SHP77 treated with DMSO at 0.1 percent for 48 hours (cell line): ENCODE measurements around the gene LSM2.

Experiments
- DNase-seq: peaks from one replicate; lab custom pipeline; 2025; lab: John Stamatoyannopoulos, UW

The LSM2 gene

DNA sequence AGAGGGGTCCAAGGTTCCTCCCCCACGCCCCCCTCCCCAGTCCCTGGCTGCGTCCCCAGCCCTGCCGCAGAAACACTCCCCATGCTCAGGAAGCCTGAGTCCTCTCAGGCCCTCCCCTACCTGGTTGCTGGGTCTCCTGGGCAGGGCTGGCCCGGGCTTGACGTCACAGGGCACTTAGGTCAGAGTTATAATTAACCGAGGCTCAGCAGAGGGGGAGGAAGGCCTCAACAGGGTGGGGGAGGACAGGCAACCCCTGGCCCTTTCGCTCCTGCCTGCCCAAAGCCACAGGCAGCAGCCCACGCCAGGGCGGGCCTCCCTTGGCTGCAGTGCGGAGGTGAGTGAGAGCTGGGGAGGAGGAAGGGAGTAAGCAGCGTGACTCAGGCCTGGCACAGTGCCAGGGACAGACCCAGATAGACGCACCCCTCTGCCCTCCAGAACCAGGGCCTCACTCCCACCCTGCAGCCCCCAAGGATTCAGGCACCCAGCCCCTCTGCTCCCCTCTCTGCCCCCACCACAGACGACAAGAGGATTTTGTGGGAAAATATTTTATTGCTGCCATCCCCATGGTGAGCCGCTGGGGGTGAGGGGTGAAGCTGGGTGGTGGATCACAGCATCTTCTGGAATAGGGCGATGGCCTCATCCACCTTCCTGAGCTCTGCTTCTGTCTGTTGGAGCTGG is 29.6 kb downstream of the LSM2 start, which contains the start of gene VWA7:
TSS of gene VWA7 (minus strand) at position 340 of the 678 bp plus-strand sequence. CDS start 549 bp downstream, outside the sequence.
- peak; percentile 51 for DNase-seq

DNA sequence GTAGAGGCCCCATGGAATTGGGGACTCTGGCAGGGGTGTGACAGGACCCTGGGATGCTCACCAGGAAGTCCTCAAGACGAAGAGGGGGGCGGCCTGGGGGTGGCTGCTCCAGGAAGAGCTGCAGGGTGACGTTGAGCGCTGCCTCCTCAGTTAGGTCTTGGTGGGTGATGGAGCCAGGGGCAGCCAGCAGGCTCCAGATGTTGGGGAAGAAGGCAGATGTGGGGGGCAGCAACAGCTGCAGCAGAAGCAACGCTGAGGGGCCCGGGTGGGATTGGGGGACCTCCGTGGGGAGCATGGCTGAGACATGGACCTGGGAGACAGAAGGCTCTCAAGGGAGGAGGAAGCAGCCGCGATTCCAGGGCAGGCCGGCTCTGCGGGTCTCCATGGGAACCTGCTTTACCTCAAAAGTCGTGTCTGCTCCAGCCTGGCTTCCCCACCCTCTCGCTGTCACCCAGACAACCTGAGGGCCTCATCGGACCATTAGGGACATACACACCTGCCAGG is 30.2 kb downstream of the LSM2 start:
- no peak for DNase-seq

DNA sequence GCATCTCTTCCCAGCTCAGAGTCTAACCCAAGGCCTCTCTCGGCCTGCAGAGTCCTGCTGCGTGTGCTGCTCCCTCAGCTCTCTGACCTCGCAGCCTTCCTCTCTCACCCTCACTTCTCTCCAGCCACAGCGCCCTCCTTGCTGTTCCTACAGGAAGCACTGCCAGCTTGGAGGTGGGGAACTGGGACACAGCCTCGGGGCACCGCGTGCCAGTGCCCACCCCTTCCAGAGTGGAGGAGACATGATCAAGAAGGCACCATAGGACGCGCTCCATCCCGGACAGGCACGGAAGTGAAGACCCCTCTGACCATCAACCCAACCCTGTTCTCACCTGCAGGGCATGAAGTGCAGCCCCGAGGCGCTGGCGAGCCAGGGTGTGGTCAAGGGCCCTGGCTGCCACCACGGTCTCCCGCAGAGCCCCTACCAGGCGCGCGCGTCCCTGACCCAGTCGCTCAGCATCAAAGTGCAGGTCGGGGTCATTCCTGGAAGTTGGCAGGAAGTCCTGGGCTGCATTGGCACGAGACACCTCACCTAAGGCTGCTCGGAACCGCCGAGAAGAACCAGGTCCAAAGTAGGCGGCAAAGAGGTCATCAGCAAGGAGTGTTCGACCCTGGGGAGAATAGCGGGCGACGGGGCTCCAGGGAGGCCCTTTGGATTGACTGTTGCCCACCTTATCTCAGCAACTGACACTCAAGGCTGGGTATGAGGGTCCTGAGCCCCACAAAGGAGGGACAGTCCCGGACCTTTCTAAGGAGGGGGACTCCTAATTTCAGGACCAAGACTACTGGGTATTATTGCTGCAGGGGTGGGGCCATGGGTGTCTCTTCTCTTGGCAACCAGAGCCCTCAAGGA is 30.9 kb downstream of the LSM2 start:
- DNase-seq = no peak

DNA sequence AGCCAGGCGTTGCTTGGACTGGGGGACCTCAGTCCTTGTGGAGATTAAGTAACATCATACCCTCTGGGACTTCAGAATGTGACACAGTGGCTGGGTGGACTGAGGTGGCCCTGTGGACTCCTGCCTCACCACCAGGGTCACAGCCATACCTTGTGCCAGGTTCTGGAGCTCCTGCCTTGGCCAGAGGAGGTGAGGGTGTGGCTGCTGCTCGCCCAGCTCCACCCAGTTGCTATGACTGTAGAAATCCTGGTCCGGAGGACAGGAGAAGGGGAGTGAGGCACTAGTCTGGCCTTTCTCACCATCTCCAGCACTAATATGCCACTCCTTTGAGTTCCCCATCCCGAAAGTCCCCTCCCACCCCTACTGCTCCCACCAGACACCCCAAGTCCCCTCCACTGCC is 31.6 kb downstream of the LSM2 start:
- no peak for DNase-seq

DNA sequence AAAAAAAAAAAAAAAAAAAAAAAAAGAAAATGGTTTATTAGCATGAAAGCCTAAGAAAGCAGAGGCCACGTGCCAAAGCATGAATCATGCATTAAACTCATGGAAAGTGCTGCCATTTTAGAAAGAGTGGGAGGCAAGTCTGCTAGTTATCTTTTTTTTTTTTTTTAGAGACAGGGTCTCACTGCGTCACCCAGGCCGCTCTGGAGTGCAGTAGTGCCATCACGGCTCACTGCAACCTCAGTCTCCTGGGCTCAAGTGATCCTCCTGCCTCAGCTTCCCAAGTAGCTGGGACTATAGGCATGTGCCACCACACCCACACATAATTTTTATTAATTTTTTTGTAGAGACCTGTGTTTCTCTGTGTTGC is 34.8 kb downstream of the LSM2 start:
- DNase-seq = no peak

DNA sequence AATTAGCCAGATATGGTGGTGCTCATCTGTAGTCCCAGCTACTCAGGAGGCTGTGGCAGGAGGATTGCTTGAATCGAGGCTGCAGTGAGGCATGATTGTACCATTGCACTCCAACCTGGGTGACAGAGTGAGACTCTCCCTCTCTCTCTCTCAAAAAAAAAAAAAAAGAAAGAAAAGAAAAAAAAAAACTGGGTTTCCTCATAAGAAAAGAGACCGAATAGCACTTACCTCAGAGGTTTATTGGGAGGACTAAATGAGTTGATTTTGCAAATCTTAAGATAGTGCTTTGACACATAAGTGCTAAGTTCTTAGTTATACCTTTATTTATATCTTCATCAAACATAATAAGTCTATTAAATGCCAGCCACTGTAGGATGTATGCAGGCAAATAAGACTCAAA is 35.9 kb downstream of the LSM2 start:
- no peak for DNase-seq

DNA sequence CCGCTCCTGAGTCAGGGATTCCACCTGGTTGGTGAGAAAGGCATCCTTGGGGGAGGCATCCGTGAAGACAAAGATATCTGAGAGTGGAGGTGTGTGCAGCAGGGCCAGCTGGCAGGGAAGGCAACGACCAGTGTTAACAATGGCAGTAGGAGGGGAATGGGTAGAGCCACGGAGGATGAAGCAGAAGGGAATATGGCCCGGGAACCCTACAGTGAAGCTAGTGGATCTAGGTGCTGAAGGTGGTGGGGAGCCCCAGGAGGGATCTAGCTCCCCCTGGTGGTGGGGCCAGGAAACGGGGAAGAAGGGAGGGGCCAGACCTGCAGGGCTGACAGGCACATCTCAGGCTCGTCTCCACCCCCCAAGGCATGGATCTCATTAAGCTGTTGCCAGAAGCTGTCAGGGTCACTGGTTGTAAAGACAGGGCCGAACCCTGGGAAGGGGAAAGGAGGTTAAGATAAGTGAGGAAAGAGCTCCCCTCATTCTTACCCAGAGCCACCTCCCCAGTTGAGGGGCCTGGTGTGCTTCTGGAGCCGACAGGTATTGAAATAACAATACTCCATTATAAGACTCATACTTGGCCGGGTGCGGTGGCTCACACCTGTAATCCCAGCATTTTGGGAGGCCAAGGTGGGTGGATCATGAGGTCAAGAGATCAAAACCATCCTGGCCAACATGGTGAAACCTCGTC is 36.9 kb downstream of the LSM2 start:
- no peak for DNase-seq

DNA sequence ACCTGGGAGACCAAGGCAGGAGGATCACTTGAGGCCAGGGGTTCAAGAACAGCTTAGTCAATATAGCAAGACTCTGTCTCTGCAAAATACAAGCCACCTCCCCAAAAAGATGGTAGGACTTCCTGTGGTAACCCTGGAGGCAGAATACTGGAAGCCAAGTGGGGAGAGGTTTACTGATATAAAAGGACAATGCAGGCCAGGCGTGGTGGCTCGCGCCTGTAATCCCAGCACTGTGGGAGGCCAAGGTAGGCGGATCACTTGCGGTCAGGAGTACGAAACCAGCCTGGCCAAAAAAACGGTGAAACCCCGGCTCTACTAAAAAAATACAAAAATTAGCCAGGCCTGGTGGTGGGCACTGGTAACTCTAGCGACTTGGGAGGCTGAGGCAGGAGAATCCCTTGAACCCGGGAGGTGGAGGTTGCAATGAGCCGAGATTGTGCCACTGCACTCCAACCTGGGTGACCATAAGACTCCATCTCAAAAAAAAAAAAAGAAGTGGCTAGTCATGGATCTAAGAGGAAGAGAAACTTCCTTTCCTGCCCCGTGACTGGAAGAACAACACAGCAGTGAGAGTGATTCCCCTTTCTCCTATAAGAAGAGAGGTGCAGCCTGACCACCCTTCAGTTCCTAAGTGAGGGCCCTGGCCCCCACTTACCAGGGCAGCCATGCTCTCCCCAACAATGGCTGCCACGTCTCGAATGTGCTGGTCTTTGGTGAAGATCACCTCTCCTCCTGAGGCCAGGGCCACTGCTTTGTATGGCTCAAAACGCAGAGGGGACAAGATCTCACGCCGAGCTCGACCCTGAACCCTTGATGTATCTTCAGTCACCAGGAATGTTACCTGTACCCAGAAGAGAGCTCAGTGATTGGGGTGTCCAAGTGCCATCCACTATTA is 38.2 kb downstream of the LSM2 start:
- no peak for DNase-seq

DNA sequence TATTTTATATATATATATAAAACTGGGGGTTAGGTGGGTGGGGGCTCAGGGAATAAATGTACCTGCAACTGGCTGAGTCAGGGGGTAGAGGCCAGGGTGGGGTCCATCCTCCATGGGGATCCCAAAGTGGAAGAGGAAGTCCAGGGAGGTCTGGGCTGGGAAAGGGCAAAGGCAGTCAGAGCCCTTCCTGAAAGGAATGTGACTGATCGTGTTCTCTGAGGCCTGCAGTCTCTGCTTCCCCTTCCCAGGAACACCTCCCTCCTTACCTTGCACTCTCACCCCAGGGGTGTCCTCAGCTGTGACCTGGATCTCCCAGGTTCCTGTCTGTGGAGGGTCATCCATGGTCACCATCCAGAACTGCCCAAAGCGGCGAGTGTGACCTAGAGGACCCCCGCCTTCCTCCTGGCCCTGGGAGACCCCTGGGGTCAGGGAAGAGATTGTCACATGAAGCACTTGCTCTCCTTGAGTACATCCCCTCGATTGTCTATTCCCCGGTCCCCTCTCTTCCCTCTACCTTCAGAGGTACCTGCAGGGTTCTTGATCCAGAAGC is 39.6 kb downstream of the LSM2 start:
- no peak for DNase-seq

DNA sequence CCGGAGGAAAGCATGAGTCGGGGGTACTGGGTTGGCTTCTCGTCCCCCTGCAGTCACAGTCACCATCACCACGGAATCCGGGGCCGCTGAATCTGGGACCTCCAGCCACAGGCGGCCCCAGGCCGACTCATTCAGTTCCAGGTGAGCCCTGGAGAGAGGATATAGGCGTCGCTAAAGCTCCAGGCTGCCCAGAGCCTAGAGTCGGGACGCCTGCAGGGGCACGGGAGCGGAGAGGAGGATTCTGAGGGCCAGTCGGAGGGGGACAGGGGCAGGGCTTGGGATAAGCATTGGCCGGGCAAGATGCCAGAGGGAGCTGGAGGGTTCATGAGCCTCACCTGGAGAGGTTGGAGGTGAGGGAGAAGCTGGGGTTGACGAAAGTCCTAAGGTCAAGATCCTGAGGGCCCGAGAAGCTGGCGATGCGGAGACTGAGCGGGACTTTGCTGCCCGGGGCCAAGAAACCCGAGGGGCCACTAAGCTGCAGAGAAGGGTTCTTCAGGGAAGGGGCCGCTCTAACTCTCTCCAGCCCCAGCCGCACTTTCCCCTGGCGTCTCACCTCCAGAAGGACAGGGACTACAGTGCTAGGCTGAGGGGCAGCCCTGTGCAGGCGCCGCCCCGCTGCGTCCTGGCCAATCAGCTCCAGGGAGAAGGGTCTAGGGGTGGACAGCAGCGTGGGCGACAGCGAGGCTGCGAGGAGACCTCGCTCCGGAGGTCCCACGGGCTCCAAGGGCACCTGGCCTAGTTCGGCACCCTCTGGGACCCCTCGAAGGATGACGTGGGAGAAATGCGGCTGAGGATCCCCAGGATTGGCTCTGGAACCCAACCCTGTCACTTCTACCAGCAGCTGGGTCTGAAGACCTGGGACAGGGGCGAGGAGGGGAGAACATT is 40.6 kb downstream of the LSM2 start:
- DNase-seq = no peak

DNA sequence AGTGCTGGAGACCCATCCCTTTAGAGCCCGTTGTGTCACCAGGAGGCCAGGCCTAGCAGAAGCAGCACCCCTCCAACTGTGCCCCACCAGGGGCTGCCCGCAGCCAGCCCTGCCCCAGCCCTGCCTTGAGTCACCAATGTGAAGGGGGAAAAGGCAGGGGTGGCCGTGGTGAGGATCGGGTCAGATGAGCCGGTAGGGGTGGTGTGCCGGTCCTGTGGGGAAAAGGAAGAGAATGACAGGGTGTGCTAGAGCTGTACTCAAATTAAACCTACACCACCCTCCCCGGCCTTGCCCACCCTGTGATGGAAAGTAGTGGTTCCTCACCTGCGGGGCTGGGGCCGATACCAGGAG is 41.2 kb downstream of the LSM2 start:
- DNase-seq = no peak

DNA sequence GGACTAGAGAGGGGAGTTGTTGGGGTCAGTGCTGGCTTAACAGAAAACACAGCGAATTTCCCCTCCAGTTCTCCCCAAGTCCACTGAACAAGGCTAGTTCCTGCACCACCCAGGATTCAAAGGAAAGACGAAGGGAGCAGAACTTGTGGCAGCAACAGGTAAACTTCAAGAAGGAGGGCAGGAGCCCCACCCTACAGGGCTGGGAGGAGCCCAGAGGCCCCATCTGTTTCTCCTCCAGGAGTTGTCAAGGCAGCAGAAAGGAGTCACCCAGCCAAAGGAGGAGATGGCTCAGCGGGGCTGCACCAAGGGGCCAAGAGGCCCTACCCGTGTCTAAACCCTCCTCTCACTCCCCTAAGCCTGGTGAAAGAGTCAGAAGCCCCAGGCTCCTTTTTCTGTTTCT is 42.6 kb downstream of the LSM2 start:
- DNase-seq = no peak

DNA sequence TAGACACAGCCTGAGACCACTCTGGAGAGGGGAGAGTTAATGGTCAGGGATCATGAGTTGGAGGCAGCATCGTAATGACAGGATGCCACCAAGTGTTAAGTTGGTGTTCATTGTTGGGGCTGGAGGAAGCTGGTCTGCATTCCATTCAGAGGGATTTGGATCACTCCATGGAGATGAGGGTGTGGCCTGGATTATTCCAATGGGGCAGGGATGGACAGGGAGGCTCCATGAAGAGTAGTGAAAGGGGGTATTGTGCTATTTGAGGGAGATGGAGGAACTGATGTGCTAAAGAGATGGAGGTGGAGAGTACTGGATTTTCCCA is 43.2 kb downstream of the LSM2 start:
- DNase-seq = no peak

DNA sequence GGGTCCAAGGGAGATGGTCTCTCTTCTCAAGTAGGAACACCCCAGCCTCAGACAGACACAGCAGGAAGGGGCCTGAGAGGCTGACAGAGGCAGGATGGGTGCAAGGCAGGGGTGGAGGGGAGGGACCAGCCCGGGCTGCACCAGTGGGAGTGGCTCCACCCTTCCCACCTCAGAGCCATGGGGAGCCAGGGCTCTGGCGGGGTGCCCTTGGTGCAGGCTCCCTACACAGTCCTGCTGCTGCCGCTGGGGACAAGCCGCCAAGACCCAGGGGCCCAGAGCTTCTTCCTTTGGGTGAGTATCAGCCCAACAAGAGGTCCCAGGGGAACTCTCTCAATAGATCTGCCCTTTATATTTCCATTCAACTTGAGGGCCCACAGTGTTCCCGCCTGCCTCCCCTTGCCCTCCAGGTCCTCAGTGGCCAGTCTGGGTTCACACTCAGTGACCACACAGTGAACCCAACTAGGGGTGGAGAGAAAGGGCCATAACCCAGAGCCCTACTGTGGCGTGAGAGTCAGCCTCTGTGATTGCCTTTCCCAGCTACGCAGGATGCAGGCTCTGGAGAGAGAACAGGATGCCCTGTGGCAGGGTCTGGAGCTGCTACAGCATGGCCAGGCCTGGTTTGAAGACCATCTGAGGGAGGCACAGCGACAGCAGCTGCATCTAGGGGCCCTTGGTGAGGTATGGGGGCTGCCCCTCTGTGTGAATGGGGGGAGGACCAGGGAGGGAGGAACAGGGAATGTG is 43.7 kb downstream of the LSM2 start:
- no peak for DNase-seq

DNA sequence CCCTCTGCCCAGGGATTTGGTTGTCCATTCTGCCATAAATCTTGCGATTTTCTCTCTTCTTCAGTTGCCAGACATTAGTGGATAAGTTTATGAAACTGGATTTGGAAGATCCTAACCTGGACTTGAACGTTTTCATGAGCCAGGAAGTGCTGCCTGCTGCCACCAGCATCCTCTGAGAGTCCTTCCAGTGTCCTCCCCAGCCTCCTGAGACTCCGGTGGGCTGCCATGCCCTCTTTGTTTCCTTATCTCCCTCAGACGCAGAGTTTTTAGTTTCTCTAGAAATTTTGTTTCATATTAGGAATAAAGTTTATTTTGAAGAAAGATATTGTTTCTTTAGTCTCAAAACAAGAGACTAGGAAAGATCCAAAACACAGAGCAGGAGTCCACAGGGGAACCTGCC is 44.4 kb downstream of the LSM2 start, which contains the start of gene SAPCD1:
TSS of gene SAPCD1 (plus strand) at position 301 of the 400 bp plus-strand sequence. CDS start 399 bp downstream, outside the sequence.
- DNase-seq = no peak

DNA sequence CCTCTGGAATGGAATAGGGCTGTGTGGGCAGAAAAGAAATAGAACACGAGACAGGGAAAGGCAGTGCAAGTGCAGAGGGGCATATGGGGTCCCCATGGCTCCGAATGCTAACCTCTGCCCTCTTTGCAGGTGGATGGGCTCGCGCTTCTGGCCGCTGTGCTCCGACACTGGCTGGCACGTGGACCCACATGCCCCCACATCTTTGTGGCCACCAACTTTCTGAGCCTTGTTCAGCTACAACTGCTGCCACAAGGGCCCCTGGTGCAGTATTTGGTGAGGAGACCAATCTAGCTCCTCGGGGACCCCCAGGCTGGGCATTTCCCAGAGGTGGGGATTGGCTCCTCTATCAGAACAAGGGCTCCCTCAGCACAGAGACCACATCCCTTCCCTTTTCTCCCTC is 45.4 kb downstream of the LSM2 start:
- no peak for DNase-seq

DNA sequence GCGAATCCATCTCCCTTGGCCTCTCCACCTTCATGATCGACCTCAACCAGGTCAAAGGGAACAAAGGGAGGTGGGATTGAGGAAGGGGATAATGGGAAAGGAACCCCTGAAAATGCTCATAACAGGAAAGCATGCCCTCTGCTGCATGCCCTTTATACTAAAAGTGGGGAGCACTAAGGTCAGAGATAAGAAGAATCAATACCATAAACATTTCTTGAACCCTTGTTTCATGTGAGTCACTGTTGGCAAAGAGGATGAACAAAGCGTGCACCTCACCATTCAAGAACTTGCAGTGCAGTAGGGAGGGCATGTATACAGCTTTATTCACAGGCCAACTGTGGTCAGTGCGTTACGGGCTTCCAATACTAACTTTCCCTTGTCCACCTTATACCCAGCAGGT is 46.0 kb downstream of the LSM2 start:
- no peak for DNase-seq

DNA sequence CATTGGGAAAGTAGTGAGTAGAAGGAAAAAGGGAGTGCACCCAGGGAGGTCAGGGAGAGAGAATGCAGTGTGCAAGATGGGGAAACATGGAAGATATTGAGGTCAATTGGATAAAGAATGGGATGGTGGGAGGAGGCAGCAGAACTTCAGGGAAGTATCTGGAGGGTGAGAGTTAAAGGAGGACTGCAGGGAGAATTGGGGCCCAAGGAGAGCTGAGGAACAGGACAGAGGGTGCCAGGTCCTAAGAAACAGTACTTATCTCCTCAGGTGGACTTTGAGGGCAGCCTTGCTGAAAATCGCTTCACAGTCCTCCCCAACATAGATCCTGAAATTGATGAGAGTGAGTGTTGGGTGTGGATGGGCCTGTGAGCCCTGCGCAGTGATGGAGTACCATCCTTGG is 48.5 kb downstream of the LSM2 start:
- no peak for DNase-seq

DNA sequence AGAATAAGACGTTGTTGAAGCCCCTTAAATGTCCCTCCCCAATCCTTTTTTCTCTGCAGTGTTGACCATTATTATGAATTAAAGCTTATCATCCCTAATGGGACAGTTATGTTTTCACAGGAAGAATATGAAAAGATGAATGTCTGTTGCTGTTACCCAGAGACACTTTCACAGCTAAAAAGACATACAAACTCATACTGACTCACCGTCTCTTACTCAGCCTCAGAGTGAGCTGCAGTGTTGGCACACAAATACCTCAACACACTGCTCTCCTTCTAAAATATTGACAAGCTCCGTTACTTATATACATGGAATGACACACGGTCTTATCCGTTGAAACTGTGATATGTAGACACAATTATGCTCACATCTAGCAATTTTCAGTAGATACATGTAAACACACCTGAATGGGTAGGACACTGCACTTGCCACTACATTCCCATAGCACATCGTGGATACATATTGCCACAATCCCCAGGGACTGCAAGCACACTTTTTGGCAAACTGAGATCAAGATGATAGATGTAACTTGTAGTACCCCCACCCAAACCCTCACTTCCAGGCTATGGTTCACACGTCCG is 53.9 kb downstream of the LSM2 start:
- no peak for DNase-seq
